Middle frontal gyrus (tissue), 1 donor: ENCODE results near the gene TRPM2.

Source experiments
- DNase-seq: peaks from one replicate; pipeline ENCODE4 v3.0.0-alpha.2; 2015; ENCODE audit warnings: low spot score; ENCODE audit errors: extremely low spot score

Gene TRPM2

GRCh38 chr21:44322621-44323325 is 30.6 kb upstream of the TRPM2 start:
- DNase-seq, result no peak

GRCh38 chr21:44323591-44323990 is 29.8 kb upstream of the TRPM2 start:
- DNase-seq, result no peak

DNA sequence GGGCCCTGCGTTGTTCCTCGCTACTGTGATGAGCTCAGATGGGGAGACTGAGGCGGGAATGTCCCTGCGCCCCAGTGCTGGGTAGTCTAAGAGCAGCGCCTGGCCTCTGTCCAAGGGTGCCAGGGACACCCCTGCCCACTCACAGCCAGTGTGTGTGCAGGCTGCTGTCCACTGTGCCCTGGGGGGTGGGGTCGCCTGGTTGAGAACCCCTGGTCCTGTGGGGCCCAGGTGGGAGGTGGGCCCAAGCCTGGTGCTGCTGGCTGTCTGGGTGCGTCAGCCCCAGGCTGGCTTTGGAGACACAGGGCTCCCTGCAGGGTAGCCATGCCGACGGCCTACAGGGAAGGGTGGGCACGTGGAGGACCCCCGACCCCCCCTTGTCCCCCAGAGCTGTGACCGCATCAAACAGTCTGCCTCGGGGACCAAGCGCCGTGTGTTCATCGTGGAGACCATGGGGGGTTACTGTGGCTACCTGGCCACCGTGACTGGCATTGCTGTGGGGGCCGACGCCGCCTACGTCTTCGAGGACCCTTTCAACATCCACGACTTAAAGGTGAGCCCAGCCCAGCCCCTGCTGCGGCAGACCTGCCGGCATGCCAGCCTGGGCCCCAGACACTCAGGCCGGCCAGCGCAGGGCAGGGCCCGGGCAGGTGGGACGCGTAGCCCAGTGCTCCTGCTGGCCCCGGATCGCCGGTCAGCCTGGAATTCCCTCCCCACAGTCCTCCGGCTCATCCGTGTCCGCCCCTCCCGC is 29.1 kb upstream of the TRPM2 start:
- no peak for DNase-seq

- no peak for DNase-seq
Observed at GRCh38 chr21:44324854-44325107, 28.6 kb upstream of the TRPM2 start.

- DNase-seq, result no peak
Observed at GRCh38 chr21:44325386-44326271, 27.8 kb upstream of the TRPM2 start.

GRCh38 chr21:44326272-44326647 is 27.2 kb upstream of the TRPM2 start:
- DNase-seq, result no peak

DNA sequence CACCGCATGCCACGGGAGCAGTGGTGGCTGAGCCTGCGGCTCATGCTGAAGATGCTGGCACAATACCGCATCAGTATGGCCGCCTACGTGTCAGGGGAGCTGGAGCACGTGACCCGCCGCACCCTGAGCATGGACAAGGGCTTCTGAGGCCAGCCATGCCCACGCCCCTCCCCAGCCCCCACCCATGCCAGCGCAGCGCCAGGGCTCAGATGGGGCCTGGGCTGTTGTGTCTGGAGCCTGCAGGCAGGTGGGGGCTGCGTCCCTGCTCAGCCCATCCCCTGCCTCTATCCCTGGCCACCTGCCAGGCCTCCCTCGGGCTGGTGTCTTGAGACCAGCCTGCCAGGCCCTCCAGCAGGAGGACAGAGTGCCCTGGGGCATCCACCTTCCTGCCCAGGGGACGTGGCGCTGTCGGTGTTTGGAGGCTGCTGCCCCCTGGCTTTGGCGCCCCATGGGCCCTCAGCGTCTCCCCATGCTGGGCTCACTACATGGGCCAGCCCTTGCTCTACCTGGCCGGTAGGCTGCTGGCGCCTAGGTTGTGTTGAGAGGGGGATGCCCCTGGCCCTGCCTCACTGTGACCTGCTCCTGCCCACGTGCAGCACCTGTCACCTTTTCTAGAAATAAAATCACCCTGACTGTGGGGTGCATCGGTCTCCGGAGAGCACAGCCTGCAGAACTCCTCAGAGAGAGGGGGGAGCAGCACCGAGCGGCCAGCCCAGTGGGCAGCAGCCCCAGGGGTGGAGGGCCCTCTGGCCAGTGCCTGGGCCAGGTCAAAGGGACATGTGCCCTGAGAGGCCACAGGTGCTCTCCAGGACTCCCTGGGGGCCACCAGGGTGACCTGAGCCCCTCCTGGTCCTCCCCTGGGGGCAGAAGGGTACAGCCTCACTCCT is 26.5 kb upstream of the TRPM2 start:
- DNase-seq, result no peak

GRCh38 chr21:44327603-44327974 is 25.8 kb upstream of the TRPM2 start:
- DNase-seq, result no peak

DNA sequence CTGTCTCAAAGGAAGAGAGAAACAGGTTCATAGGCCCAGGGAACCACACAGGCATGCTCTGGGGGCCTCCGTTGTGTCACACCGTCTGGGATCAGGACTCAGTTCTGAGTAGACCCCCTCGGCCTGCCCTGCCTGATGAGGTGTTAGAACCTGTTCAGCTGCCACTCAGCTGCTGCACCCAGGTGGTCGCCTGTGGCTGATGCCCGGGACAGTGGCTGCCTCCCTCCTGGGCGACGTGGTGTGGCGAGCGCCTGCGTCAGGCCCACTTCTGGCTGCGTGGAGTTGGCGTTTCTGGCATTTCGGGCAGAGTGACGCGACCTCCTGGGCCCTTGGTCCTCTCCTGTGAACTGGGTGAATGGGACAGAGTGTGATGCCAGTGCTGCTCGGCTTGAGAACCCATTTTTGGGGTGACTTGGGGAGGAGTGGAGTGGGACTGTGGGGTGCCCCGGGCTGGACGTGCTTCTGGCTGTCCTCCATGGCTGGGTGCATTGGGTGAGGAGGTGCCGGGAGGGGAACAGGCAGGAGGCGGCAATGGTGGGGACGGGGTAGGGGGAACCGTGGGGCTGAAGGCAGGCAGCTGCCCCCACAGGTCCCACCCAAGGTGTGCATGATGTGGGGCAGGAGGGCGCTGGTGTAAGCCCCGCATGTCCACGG is 25.1 kb upstream of the TRPM2 start:
- no peak for DNase-seq

- DNase-seq, result no peak
Observed at GRCh38 chr21:44329086-44329889, 24.1 kb upstream of the TRPM2 start.

GRCh38 chr21:44329971-44330681 is 23.3 kb upstream of the TRPM2 start:
- DNase-seq, result no peak

DNA sequence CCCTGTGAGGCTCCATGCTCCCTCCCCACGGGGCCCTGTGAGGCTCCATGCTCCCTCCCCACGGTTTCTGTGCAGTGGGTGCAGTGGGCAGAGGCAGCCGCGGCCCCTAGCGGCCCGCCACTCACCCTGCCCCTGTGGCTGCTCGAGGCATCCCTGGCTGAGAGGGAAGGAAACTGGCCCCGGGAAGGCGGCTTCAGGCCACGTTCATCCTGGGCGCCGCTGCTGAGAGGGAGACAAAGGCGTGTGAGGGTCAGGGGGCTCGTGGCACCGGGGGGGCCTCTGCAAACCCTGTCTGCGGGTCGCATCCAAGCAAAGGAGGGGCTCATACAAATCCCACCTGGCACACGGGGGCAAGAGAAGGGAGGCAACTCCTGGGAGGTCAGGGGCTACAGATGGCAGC is 22.7 kb upstream of the TRPM2 start:
- no peak for DNase-seq

DNA sequence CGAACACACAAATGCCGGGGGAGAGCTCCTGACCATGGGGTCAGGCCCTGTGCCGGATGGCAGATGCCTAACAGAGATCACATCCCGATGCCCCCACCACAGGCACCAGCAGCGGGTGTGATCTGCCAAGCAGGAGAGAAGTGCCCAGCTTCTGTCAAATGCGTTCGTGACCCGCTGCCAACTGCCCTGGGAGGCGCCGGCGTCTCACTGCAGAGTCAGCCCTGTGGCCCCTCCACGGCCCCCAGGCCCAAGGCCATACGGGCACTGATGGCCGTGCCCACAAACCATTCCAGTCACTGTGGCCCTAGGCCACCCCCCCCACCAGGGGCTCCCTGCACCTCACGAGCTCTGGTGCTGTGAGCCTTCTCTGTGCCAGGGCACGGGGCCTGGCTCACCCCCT is 22.2 kb upstream of the TRPM2 start:
- no peak for DNase-seq

DNA sequence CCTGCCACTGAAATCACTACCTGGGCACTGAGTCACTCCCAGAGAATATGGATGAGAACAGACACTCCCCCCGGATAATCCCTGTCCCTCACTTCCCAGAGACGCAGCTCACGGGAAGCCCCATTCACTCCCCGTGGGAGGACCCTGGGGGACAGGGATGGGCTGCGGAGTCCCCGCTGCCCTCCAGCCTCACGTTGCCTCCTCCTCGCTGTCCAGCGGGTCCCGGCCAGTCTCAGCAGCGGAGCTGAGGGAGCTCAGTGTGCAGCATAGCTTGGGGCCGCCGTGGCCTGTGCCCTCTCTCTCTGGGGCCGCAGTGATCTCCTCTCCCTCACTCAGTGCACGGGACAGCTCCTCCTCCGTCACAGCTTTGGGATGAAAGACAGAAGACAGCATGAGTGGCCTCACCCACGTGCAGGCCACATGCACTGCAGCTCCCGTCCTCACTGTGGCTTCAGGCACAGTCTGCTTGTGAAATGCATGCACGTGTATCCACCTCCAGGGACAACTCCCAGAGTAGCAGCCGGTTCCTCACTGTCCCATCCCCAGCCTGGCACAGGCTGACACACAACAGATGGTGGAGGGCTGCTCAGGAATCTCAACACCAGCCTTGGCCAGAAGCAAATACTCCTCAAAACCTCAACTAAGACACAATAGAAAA is 21.6 kb upstream of the TRPM2 start:
- no peak for DNase-seq

- no peak for DNase-seq
Observed at GRCh38 chr21:44332383-44332782, 21.0 kb upstream of the TRPM2 start.

DNA sequence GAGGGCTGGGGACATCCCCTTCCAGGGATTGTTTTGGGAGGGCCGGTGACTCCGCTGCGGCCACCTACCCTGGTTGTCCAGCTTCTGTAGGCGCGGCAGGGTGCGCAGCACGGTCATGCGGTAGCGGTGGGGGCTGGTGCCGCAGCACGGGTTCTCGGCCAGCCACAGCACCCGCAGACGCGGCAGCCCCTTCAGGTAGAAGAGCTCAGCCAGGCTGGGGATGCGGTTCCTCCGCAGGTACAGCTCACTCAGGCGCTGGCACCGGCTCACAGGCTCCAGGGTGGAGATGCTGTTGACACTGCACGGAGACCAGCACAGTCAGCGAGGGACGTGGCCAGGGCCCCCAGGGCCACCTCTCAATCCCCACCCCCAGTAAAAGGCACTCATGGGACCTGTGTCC is 20.5 kb upstream of the TRPM2 start:
- no peak for DNase-seq

- DNase-seq, result no peak
Observed at GRCh38 chr21:44333509-44334328, 19.7 kb upstream of the TRPM2 start.
